NCI-H1048 (cell line): ENCODE results near the gene PHACTR1.

Source experiments
- DNase-seq: peaks from one replicate; lab custom pipeline; 2025; lab: John Stamatoyannopoulos, UW

Gene PHACTR1

DNA sequence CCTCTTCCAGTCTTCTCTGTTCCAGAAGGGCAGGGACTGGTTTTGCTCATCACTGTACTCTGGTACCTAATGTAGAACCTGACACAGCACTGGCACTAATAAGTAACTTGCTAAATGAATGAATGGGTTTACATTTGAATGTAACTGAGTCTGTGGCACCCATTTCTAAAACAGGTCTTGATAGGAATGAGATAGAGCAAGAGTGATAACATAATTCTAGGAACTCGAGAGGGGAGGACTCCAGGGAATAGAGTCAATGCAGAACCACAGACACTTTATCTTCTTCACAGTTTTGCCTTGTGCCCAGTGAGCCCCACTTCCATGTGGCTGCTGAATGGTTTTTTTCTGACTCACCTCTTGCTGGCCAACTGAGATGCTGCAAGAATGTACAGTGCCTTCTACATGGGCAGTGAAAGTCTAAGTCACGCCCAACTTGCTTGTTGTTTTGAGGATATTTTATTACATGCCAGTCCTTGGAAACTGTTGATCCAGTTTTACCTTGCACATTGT is 550.6 kb downstream of the PHACTR1 start:
- no peak for DNase-seq

DNA sequence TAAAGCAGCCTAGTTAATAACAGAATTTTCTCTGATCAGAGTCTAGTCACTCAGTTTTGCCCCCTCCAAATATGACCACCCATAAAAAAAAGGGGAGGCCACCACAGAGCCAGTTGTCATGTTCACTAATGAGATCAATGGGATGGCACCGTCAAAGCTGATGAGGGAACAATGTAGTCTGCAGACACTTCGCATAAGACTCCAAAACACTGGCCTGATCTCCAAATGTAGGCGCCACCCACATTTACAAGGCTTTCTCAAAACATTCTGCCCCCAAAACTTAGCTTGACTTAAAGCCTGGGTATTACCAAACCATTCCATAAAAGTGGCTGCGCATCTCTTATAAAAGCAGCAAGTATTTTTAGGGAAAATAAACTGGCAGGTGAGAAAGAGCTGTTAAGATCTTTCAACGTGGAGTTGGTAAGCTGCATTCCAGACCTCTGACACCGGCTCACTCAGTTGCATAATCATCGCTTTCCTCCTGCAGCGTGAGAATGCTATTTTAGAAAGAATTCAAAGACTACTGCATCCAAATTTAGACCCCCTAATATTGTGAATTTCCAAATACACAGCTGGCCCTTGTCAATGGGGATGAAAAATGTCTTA is 552.4 kb downstream of the PHACTR1 start:
- no peak for DNase-seq

DNA sequence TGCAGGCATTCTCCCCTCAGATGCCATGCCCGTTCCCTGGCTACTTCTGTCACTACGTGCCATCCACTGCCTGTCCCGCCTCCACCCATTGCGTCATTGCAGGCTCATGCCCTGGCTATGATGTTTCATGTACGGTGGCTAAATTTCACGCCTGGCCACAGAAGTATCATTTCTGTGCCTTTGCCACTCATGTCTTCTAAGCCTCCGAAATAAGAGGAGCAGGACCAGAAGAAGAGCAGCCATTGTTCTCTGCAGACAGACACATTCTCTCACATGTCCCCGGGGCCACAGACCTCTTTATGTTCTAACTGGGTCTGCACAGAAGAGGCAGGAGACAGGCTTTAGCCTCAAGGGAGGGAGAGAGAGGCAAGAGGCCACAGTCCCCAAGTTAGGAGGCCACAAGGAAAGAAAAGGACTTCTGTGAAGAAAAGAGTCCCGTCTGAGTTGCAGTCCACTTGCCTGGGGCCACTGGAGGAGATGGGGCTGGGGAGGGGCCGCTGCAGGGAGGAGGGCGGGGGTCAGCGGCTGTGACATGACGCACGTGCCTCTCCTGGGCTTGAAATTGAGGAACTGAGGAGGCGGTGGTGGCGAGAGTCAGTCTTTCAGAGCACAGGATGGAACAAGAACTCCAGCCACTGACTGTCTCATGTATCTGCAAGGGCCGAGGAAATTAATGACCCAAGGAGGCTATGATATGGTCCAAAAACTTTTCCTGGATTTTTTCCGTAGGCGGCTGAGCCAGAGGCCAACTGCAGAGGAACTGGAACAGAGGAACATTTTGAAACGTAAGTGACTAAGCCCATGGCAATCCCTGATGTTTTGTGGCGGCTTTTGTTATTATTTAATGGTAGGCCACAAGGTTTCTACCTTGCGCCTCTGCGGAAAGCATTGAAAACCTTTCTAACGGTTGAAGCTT is 555.8 kb downstream of the PHACTR1 start:
- DNase-seq, result no peak

DNA sequence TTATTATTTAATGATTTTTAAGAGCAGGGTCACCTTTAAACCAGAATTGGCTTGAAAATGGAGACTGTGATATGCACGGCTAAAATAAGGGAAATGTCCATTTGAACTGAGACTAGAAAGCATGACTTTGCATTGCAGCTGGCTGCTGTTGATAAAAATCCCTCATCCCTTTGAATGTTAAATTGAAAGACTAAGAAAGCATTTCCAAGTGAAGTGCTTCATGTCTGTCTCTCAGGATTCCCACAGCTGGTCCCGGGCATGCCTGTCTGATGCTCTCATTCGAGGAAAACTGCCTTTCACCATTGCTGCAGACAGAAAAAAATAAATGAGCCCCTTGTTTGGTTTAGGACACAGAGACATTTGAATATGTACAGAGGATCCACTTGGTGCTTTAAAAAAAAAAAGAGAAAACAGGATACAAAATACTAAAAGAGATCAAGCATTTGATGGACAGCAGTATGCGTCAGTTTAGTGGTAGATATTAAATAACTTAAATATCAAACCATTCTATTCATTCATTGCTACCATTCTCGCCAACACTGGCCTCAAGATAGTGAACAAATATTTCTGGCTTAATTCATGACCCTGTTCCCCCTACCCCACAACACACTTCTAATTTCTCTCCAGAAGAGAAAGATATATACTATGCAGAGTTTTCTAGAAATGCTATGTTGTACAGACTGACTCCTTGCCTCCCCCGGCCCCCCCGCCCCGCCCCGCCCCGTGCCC is 556.8 kb downstream of the PHACTR1 start:
- DNase-seq, result no peak

DNA sequence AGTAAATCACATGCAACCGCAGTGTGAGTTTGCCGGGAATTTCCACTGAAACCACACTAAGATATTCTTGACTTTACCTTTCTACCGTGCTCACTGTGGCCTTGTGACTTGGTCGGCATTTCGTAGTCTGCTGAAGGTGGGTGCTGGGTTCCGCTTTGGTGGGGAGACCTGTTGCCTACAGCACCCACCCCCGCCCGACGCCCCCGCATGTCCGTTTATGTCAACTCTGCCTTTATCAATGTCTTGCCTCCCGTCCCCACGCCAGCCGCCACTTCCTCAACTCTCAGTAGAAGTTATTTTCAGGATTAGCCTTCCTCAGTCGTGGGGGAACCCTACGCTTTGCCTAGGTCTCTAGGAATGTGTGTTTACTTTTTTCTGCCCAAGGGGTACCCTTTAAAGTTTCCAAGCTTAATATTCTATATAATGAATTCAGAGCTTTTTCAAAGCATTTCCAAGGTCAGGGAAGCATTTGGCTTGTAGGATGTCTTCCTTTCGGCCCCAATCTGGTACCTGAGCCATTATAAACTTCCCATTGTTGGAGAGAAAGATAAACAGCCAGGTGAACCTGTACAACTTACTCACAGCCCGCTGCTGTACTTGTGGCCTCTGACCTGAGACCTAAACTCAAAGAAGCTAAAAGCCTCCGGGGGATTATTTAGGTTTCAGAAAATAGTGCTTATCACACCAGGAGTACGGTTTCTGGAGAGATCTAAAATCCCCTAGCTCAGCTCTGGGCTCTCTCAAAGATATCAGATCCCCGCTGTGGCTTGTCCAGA is 557.6 kb downstream of the PHACTR1 start:
- DNase-seq, result no peak

DNA sequence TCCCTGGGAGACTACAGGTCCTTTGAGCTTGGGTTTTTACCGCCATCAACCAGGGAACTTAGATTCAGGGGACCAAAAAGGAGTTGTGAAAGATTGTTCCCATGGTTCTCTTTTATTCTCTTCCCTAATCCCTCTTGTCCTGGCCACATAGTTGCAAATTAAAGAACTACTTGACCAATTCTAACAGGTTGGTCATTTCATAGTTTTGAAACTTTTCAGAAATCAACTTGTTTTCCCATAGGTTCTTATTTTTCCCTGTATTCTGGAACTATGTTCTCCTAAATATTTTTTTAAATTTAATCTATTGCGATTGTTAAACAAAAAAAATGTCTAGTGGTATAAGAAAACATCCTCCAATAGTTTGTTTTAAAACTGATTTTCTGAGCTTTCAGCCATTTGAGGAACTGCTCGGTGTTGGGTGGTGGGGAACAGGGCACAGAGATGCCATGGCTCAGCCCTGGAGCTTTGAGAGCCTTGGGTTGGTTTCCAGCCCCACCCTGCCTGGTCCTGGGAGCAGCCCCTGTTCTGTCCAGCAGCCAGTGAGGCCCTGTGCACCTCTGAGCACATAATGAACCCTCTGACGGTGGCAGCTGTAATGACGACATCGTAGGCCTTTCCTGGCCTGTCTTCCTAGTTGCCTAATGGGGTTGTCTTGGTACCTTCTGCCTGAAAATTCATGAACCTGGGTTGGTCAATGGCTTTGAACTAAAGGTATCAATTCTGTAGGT is 558.3 kb downstream of the PHACTR1 start:
- DNase-seq, result no peak

DNA sequence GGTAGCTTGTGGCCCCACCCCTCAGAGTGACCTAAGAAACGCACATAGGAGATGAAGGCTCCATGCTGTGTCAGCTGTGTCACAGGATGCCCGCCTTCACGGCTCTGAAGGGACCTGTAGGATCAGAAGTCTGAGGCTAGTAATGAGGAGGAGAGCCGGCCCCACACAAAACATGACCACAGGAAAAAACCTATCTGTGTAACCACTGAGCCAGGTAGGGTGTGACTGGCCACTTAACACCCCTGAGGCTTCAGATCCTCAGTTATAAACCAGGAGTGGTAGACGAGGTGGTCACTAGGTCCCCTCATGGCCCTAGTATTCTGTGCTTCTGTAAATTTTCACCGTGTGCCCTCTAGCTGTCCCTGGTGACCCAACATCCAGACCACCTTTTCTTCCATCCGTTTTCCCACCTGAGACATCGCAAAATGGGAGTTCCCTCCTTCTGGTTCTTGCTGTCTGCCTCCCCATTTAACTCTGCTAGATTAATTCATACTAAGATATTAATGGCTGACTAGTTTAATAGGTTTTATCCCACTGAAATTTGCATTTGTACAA is 558.9 kb downstream of the PHACTR1 start:
- DNase-seq, result no peak

DNA sequence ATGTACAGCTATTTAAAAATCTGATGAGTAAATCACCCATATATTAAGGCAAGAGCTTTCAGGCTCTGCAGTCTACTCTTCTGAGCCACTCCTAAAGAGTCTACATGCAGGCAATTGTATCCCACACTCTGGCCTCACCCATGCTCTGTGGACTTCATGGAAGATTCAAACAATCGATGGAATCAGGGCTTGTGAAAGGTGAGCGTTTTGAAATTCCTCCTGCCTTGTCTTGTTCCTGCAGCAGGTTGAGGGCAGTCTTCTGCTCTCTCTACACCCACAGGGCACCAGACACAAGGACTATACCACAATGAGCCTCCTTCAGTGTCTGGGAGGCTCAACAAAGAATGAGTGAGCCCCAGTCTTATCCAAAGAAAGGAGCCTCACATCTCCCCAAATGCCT is 560.7 kb downstream of the PHACTR1 start:
- DNase-seq, result no peak

DNA sequence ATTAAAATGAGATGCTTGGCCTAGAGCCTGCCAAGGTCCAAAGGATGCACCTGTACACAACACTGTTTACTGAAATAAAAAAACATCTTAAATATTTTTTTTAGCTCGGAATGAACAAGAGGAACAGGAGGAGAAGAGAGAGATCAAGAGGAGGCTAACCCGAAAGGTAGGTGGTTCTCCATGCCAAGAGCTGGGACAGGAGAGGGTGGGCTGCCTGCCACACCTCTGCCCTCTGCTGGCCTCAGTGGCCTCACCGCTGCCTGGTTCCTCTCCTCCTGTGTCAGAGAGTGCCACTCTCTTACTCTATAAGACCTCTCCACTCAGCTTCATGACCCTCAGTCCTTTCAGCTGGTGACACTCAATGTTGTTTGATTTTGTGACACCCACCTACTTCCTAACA is 561.6 kb downstream of the PHACTR1 start:
- DNase-seq, result no peak

DNA sequence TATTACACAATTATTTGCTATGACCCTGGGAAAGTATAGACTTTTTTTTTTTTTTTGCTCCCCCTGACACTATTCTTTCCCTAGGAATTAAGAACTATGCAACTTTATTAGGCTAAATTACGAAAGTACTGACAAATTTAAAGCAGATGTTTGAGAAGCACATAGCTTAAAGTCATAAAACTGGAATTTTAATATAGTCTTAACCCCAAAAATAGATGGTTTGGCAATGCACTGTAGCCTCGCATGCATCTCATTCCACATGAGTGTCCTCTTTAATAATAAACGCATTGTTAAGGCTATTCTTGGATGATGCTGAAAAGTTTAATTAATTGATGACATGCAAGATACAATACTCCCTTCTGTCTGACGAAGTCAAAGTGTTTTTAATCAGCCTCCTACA is 562.4 kb downstream of the PHACTR1 start:
- DNase-seq, result no peak

DNA sequence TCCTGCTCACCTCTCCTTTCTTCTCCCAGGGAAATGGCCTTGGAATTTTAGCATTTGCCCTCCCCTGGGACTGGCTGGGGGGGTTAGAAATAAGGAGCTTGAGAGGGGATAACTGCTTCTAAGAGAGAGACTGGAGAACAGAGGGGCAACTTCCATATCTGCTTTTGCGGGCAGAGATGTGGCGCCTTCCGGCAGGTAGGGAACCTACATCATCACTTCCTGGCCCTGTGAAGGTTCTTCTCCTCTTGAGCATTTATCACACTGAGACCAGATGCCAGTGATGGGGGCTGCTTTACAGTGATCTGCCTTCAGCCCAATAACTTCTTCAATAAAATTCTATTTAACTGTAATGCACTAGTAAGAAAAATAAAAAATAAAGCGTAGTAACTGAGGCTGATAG is 563.7 kb downstream of the PHACTR1 start:
- no peak for DNase-seq

DNA sequence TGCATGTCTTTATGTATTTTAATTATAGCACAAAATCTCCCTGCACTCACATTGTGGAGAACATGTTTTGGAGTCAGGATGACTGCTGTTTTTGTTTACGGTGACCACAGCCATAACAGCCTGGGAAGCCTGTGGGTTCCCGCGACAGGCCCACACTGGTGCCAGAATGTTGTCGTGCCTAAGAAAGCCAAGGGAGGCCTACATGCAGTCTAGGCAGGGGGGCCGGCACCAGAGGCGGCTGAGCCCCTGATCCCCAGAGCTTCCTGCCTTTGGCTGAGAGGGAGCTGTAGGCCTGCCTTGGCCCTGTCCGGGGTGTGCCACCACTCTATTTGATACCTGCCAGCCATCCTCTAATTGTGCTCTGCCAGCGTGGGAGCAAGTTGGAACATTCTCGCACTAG is 565.1 kb downstream of the PHACTR1 start:
- DNase-seq, result no peak

DNA sequence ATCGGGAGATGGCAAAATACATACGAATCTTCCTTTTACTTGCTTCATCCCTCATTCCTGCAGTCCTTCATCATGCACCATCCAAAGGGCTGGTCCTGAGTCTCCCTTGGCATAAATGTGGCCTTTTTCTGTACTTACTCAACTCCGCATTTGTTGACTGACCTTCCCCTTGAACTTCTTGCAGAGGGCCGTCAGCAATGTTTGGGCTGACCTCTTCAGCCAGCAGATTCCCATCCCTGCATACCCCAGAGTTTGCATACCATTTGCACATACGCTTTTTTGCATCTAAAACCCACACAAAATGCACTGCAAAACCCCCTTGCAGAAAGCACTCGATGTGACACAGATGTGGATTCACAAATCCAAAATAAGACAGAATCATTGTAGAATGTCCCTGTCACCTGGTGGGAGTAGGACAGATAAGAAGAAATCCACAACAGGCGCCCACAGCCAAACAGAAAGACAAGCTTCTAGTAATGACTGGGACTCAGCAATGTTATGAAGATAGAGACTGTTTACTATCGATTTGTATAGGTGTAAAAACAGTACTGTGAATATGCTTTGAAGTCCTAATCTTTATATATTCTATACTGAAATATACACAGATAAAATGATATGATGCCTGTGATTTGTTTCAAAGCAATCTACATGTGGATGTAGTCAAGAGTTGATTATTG is 566.0 kb downstream of the PHACTR1 start:
- no peak for DNase-seq

DNA sequence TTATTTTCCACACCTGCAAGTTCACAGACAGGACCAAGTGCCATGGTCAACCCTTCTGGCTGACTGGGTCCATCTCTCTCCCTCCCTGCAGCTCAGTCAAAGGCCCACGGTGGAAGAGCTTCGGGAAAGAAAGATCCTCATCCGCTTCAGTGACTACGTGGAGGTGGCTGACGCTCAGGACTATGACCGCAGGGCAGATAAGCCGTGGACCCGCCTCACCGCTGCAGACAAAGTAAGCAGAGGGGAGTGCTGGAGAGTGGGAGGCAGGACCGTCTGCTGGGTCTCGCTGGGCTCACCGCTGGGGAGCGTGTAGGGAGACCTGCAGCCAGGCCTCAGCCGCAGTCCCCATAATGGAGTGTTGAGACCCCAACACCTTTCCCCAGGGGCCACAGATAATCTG is 566.8 kb downstream of the PHACTR1 start:
- no peak for DNase-seq

DNA sequence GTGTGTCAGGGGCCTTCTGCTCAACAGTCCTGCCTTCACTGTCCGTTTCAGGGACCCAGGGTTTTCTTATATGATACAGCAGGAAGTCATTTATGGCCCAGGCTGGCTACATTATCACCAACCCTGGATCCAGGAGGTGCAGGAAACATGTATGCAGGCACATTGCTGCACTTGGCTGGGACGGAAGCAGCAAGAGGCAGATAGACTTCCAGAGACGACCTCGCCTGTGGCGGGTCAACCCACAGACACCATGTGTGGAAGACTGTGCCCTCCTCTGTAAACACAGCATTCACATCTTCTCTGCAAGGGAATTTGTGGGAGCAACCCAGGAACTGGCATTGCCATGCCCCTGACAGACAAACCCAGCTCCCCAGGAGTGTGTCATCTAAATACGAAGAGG is 568.1 kb downstream of the PHACTR1 start:
- DNase-seq, result no peak

DNA sequence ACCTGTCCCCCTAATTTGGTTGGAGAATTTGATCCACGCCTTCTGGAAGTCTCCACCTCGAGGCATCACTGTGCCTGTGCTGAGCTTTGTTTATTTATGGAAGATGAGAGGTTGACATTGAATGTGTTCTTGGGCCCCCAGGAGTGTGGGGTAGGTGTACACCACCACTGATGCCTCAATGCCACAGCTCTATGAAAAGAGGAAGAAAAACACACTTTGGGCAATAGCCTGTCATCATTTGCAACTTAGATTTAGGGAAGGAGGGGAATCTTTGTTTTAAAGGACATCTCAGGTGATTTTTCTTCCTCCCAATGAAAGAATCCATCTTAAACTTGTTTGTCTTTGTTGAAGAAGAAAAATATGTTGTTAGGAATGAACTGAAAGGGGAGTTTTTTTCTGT is 569.1 kb downstream of the PHACTR1 start:
- no peak for DNase-seq

DNA sequence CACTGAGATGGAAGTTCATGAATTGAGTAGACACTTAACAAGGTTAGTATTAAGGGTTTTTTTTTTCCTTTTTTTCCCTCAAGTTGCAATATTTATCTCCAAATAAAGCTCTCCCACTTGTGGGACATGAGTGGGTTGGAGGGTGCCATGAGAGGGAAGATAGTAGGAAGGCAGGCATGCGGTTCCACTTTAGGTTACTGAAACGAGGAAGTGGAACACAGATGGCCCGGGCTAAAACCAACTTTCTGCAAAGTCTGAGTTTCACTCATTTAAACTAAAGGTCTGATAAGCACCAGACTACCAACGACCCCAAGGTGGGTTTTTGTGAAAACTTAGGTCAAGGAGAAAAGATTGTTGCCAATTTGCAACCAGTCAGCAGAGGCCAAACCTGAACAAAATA is 569.6 kb downstream of the PHACTR1 start:
- no peak for DNase-seq

DNA sequence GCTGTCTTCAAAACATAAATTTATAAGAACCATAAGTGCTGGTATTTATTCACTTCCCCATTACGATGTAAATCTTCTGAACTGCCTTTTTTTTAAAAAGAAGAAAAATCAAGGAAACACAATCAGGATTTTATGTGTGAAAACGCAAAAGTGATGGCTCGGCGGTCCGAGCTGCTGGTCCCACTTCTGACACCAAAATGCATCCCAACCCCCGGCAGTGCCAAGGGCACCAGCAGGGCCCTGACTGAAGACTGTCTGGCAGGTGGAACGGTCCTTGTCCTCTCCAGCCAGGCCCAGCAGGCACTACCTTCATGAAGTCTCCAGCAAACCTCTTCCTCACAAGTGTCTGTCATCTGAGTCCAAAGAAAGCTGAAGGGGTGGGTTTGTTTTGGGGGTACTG is 570.5 kb downstream of the PHACTR1 start:
- no peak for DNase-seq

DNA sequence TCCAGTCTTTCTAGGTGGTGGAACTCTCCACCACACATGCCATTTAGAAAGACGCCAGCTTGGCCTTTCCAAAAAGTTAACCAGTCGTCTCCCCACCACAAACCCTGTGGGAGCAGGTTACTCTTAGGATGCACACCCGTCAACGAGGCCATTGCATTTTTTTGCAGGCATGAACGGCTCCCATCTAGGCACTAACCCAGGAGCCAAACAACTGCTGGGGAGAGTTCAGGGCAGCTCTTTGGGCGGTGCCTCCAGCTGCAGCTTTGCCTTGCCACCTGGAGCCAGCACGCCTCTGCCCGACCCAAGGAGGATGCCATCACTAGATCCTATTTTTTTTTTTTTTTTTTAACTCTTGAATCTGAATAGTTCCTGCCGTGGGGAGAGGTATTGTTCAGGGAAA is 571.9 kb downstream of the PHACTR1 start:
- DNase-seq, result no peak

DNA sequence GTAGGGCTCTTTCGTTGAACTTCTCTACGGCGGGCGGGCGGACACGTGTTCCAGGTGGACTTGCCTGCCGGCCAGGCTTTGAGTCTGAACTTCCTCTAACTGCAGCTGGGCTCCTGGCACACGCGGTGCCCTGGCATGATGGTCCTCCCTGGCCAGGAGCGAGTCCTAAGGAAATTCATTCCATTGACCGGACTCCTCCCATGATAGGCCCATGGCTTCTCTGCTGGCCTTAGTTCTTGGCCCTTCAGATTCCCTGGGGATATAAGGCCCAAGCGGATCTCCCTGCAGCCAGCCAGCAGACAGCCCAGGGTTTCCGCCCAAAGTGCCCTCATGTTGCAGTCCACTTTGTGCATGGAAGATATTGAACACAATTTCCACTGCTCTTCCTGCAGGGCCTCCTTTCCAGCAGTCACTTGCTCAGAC is 572.4 kb downstream of the PHACTR1 start:
- DNase-seq, result no peak
